ENCODE data around the gene CARM1. TPM values are rescaled to one million over a fixed set of nuclear protein-coding genes. Genes with fewer than 3 reads are reported as not detected.

CARM1 gene
- polyA plus RNA-seq, 3 donors = 17.3 to 28.9 (median 22.4) TPM

GRCh38 chr19:10891405-10892086 lies 20.2 kb downstream of the CARM1 start:
- no peak overlapping the region for H3K27ac ChIP-seq (ENCODE audit: low read depth, low read length)
- WGBS, 3 donors = 40 to 72% (median 67%) methylated on average over 21 of the region's 21 CpGs

- 84 to 88% (median 88%) methylated on average over 13 of the region's 13 CpGs for WGBS, 3 donors
- no peak overlapping the region for H3K27ac ChIP-seq (ENCODE audit: low read depth, low read length)
These were observed 20.9 kb downstream of the CARM1 start for GRCh38 chr19:10892256-10892655.

- H3K27ac ChIP-seq (ENCODE audit: low read depth, low read length) = no peak overlapping the region
- WGBS, 3 donors = 88 to 95% (median 89%) methylated on average over 7 of the region's 7 CpGs
These were observed 23.5 kb downstream of the CARM1 start for GRCh38 chr19:10894911-10895213.

- WGBS, 3 donors = 77 to 85% (median 77%) methylated on average over 6 of the region's 6 CpGs
- no peak overlapping the region for H3K27ac ChIP-seq (ENCODE audit: low read depth, low read length)
These were observed 24.0 kb downstream of the CARM1 start for GRCh38 chr19:10895363-10895762.

- no peak overlapping the region for H3K27ac ChIP-seq (ENCODE audit: low read depth, low read length)
These were observed 24.6 kb downstream of the CARM1 start for GRCh38 chr19:10895920-10896319.

GRCh38 chr19:10896851-10897526 lies 25.6 kb downstream of the CARM1 start:
- H3K27ac ChIP-seq (ENCODE audit: low read depth, low read length) = no peak overlapping the region
- 49 to 62% (median 57%) methylated on average over 7 of the region's 7 CpGs for WGBS, 3 donors

More at GRCh38 chr19:10895920-10896319, 24.6 kb downstream of the CARM1 start:
- WGBS, 3 donors = 84 to 88% (median 87%) methylated on average over 11 to 12 of the region's 12 CpGs

- 62 to 83% (median 76%) methylated on average over 10 of the region's 10 CpGs for WGBS, 3 donors
- H3K27ac ChIP-seq (ENCODE audit: low read depth, low read length) = no peak overlapping the region
These were observed 27.3 kb downstream of the CARM1 start for GRCh38 chr19:10898633-10899032.

- no peak overlapping the region for H3K27ac ChIP-seq (ENCODE audit: low read depth, low read length)
- WGBS, 3 donors = 28 to 71% (median 62%) methylated on average over 10 of the region's 10 CpGs
These were observed 27.8 kb downstream of the CARM1 start for GRCh38 chr19:10899151-10899653.

GRCh38 chr19:10907925-10908324 lies 36.6 kb downstream of the CARM1 start:
- H3K27ac ChIP-seq (ENCODE audit: low read depth, low read length) = no peak overlapping the region
- 87 to 96% (median 90%) methylated on average over 14 of the region's 14 CpGs for WGBS, 3 donors

- H3K27ac ChIP-seq (ENCODE audit: low read depth, low read length) = no peak overlapping the region
- WGBS, 3 donors = 95% methylated on average over 17 of the region's 17 CpGs
These were observed 37.1 kb downstream of the CARM1 start for GRCh38 chr19:10908380-10908960.

GRCh38 chr19:10911579-10912363 lies 40.4 kb downstream of the CARM1 start:
- no peak overlapping the region for H3K27ac ChIP-seq (ENCODE audit: low read depth, low read length)
- WGBS, 3 donors = 89 to 92% (median 89%) methylated on average over 31 of the region's 31 CpGs

- H3K27ac ChIP-seq (ENCODE audit: low read depth, low read length) = no peak overlapping the region
- WGBS, 3 donors = 93 to 97% (median 94%) methylated on average over 18 of the region's 18 CpGs
These were observed 41.3 kb downstream of the CARM1 start for GRCh38 chr19:10912619-10913018.

- H3K27ac ChIP-seq (ENCODE audit: low read depth, low read length) = no peak overlapping the region
- WGBS, 3 donors = 95% methylated on average over 23 to 24 of the region's 24 CpGs
These were observed 42.5 kb downstream of the CARM1 start for GRCh38 chr19:10913716-10914340.

GRCh38 chr19:10915130-10916091 lies 44.1 kb downstream of the CARM1 start:
- WGBS, 3 donors = 68 to 90% (median 75%) methylated on average over 18 to 19 of the region's 19 CpGs
- no peak overlapping the region for H3K27ac ChIP-seq (ENCODE audit: low read depth, low read length)

GRCh38 chr19:10916602-10917001 lies 45.2 kb downstream of the CARM1 start:
- H3K27ac ChIP-seq (ENCODE audit: low read depth, low read length) = no peak overlapping the region
- 95 to 100% (median 96%) methylated on average over 6 of the region's 6 CpGs for WGBS, 3 donors

GRCh38 chr19:10918359-10918758 lies 47.0 kb downstream of the CARM1 start:
- WGBS, 3 donors = 92 to 93% (median 93%) methylated on average over 11 of the region's 11 CpGs
- no peak overlapping the region for H3K27ac ChIP-seq (ENCODE audit: low read depth, low read length)

Data from adipose tissue (tissue), 3 donors.